Tongue (tissue), 3 donors: ENCODE data around the gene RBM4. TPM values are rescaled to one million over a fixed set of nuclear protein-coding genes. Genes with fewer than 3 reads are reported as not detected.

Experiments used
- DNase-seq: peaks from one replicate; pipeline ENCODE4 v3.0.0-alpha.2; 2015
- small RNA-seq: library from RNA; depleted of rRNA; stranded (forward); fragments of <200 nt; gene quantifications from one replicate; pipeline ENCODE3, GENCODE V24; 2014; ENCODE audit warnings: low replicate concordance
- total RNA-seq: library from RNA; depleted of rRNA; stranded (reverse); fragments of >200 nt; gene quantifications from one replicate; pipeline ENCODE4 v1.2.3, GENCODE V29; 2014

RBM4 gene
- total RNA-seq, 1 donor from 2014 or later, result 137 TPM

DNA sequence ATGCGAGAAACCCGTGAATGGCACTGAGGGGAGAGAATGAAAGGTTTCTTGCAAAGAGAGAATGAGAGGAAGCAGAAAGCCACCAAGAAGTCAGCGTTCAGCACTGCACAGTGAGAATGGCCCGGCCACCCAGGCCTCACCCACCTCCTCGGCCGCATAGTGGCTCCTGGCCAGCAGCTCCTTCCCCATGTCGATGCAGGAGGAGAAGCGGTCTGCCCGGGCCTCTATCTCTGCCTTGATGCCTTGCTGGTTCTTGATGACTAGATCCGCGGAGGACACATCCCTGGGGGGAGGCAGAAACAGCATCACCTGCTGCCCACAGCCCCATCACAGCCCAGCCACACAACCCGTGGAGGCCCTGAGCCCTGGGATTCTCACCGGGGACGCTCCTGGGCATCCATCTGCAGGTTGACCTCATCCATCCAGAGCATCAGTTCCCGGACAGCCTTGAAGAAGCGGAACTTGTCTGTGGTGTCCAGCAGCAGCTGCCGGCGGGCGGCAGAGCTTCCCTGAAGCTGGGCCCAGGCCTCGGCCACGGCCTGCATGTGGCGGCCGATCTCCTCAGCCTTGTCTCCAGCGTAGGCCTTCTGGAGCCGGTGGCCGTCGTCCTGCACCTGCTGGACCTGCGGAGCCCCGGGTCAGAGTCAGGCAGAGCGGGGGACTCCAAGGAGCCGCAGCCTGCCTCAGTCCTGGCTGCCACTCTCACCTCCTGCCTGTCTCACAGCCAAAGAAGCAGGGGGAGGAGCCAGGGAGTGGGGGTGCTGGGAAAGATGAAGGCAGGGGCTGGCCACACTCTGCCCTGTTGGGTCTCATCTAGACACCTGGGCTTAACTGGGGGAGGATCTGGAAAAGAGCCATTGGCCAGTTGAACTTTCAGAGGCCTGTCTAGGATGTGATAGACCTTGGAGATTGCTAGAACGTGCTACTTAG lies 51.4 kb downstream of the RBM4 start:
- DNase-seq, result no peak

DNA sequence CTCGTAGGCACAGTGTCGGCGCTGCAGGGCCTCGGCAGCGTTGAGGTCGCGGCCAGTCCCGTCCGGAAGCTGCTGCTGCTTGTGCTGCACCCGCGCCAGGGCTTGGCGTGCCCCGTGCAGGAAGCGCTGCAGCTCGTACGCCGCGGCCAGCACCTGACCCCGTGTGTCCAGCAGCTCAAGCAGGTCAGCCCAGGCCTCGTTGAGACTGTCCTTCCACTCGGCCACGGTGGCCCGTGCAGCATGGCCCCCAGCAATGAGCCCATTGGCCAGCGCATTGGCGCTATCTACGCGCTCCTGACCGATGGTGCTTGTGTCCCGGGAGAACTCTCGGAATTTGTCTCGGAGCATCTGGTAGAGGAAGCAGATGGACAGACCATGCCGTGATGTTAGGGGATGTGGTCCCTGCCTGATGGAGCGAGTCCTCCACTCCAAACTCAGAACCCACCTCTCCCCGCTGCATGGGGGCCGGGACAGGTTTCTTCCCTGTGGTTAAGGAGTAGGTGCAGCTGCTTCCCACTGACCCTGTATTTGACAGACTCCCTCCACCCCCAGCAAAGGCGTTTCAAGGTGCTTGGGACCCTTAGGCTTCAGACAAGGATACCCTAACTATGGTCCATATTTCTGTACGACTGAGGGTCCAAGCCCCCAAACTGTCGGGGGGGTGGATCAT lies 52.9 kb downstream of the RBM4 start:
- no peak for DNase-seq

DNA sequence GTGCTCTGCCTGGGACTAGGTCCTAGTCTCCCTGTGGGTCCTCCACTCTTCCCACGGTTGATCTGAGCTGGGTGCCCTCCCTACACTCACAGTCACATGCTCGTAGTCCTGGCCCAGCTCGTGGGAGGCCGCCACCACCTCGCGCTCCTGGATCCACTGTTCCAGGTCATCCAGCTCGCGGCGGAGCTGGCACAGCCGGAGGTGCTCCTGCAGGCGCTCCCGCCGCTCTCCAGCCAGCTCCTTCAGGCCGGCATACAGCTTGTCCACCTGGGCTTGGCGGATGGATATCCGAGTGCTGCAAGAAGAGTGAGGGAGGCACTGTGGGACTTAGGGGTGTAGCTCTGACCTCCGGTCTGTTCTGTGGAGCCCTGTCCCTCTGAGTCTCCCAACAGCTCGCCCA lies 53.9 kb downstream of the RBM4 start:
- DNase-seq, result no peak

DNA sequence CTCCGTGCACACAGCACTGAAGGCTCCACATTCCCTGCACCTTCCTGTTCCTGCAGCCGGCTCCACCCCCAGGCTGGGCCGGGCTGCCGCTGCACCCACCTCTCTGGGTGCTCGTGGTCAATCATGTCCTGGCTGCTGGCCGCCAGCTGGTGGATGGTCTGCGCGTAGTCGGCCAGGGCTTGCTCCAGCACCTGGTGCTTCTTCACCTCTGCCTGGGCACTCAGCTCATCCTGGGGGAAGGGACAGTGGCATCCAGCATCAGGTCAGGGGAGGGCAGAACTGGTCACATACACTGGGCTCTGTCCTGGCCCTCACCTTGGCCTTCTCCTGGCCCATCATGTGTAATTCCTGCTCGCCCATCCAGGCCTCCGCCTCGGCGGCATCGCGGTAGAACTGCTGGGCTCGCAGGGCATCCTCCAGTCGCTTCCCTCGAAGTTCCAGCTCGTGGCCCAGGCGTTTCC lies 54.4 kb downstream of the RBM4 start:
- no peak for DNase-seq

DNA sequence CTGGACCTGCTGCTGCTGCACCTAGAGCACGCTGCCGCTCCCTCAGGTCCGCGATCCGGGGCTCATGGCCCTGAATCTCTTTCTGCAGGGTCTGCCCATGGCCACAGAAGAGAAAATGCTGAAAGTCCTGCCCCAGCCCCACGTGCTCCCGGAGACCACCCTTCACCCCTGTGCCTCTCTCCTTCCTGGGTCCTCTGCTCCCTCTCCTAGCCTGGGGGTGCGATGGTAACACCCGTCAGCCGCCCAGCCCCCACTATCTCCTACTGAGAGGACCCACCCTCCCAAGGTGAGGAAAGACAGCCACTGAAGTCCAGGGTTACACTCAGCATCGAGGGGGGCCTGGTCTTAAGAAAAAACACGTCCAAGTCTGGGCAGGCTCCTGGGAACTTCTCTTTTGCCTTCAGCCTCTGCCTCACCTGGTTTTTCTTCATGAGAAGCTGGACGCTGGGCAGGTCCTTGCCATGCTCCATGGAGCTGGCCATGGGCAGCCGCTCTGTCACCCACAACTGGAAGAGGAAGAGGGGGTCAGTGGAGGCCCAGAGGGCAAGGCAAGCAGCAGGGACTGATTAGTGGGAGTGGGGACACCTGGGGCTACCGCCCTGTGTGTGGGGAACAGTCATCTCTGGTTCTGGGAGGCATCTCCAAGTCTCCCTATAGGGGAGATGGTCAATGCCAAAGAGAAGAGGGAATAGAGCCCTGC lies 55.0 kb downstream of the RBM4 start:
- no peak for DNase-seq

DNA sequence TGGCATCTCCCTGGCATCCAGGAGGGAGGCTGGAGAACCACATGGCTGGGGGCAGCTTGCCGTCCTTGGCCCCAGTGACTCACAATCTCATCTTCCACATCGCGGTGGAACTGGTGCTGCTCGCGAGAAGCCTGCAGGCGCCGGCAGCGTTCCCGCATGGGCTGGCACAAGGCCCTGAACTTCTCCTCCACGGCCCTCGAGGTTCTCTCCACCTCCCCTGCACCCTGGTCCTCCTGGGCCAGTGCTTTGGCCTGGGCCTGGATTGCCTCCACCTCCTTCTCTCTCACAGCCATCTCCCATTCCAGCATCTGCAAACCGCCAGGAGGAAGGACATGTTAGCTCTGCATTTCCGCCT lies 55.5 kb downstream of the RBM4 start:
- DNase-seq, result no peak

DNA sequence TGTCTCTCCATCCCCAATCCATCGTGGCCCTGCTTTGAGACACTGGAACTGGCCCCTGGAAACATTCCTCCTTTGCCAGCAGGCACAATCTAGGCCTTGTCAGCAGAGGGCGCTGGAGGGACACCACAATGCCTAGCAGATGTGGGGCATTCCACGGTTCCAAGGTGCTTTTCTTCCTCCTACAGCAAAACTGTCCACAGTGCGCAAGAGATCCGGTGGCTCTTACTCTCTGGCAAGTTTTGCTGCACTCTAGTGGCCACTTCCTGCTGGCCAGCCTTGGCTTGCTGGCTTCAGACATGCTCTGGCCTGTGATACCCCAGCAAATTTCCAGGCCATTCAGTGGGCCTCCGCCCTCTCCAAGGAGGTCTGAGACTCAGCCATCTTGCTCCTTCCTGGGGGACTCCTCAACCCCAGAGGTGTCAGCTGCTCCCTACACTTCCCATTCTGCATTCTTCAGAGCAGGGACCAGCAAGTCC lies 56.3 kb downstream of the RBM4 start:
- peak; percentile 90 for DNase-seq

Small RNA genes within 50 kb of the gene (small RNA-seq; reads per million reads assigned to genes)
- gene RNU4-39P, result not detected

Other genes with a start within 250 kb of the RBM4 start
- 1.4 TPM for gene NPAS4, start 217.7 kb upstream of the RBM4 start, total RNA-seq
- 55.9 TPM for gene MRPL11, start 199.9 kb upstream of the RBM4 start, total RNA-seq
- gene PELI3, start 171.8 kb upstream of the RBM4 start, total RNA-seq, result 5.9 TPM
- 21.2 TPM for gene DPP3, start 158.3 kb upstream of the RBM4 start, total RNA-seq
- gene BBS1, start 128.1 kb upstream of the RBM4 start, total RNA-seq, result 29.6 TPM
- 5.3 TPM for gene ZDHHC24, start 92.7 kb upstream of the RBM4 start, total RNA-seq
- 91.4 TPM for gene ACTN3, start 91.8 kb upstream of the RBM4 start, total RNA-seq
- gene CTSF, start 70.1 kb upstream of the RBM4 start, total RNA-seq, result 35.7 TPM
- 0.10 TPM for gene CCDC87, start 45.6 kb upstream of the RBM4 start, total RNA-seq
- gene CCS, start 45.5 kb upstream of the RBM4 start, total RNA-seq, result 33.4 TPM
- 31.6 TPM for gene RBM14, start 22.1 kb upstream of the RBM4 start, total RNA-seq
- gene RBM4B, start 39.2 kb downstream of the RBM4 start, total RNA-seq, result 25.4 TPM
- gene SPTBN2, start 90.5 kb downstream of the RBM4 start, total RNA-seq, result 20.9 TPM
- 14.7 TPM for gene RCE1, start 204.7 kb downstream of the RBM4 start, total RNA-seq
- gene LRFN4, start 218.4 kb downstream of the RBM4 start, total RNA-seq, result 21.7 TPM